Kidney (tissue), 14 donors: ENCODE data around the gene LATS2. TPM values are rescaled to one million over a fixed set of nuclear protein-coding genes. Genes with fewer than 3 reads are reported as not detected.

Experiments
- DNase-seq, 5 donors: peaks; one replicate each; pipeline ENCODE4 v3.0.0-alpha.2; 2013 to 2020
- FAIRE-seq: peaks from 2 replicates; lab custom pipeline; 2012; peaks lifted over from hg19 to GRCh38; lab: Jason Lieb, UNC
- H3K27ac ChIP-seq, 2 donors: one replicate each; pipeline ENCODE4 v1.7.0; 2013; ENCODE audit warnings: low read depth in 2 of 2, low read length in 2 of 2, inconsistent platforms in 1 of 2
- H3K27me3 ChIP-seq: one replicate; pipeline ENCODE4 v1.7.1; 2013; ENCODE audit warnings: low read length, inconsistent platforms; ENCODE audit not compliant: control insufficient read depth, insufficient read depth
- H3K36me3 ChIP-seq, 3 donors: one replicate each; pipeline versions ENCODE4 v1.7.0 to v1.7.1; 2013; ENCODE audit warnings: low read length in 3 of 3, control low read depth in 1 of 3, inconsistent platforms in 1 of 3; ENCODE audit not compliant: insufficient read depth in 3 of 3, control insufficient read depth in 2 of 3
- H3K4me1 ChIP-seq, 3 donors: one replicate each; pipeline versions ENCODE4 v1.7.0 to v1.7.1; 2013; ENCODE audit warnings: low read length in 3 of 3, inconsistent platforms in 1 of 3, low read depth in 1 of 3; ENCODE audit not compliant: control insufficient read depth in 2 of 3, insufficient read depth in 2 of 3
- H3K4me3 ChIP-seq, 3 donors: one replicate each; pipeline versions ENCODE4 v1.7.0 to v1.8.1; 2013; ENCODE audit warnings: low read length in 3 of 3, control low read depth in 1 of 3, inconsistent platforms in 1 of 3
- H3K9ac ChIP-seq, 3 donors: one replicate each; pipeline versions ENCODE4 v1.7.0 to v1.7.1; 2013; ENCODE audit warnings: low read length in 3 of 3, control low read depth in 1 of 3, inconsistent platforms in 1 of 3
- H3K9me3 ChIP-seq, 3 donors: one replicate each; pipeline versions ENCODE4 v1.7.0 to v1.7.1; 2013; ENCODE audit warnings: low read length in 3 of 3, control low read depth in 1 of 3, inconsistent platforms in 1 of 3; ENCODE audit not compliant: control insufficient read depth in 2 of 3, insufficient read depth in 1 of 3
- CTCF ChIP-seq: IDR thresholded peaks from 3 replicates; pipeline ENCODE4 v1.5.1; 2012; ENCODE audit warnings: mild to moderate bottlenecking, moderate library complexity, borderline replicate concordance; ENCODE audit not compliant: insufficient read depth; ENCODE audit errors: extremely low read depth
- intact Hi-C: fragments of 100-400 bp; cut with DNase I; formaldehyde crosslinking; loops from one replicate; pipeline ENCODE4 v1.11.1; 2022
- polyA plus RNA-seq: library from polyadenylated mRNA; stranded (reverse); fragments of 350-450 nt; fragmentation: Illumina TruSeq; extraction: RNeasy Lipid Tissue Mini Kit (QIAGEN cat#74804); gene quantifications from one replicate; pipeline ENCODE4 v1.2.3, GENCODE V29; 2014; ENCODE audit warnings: low read depth, low replicate concordance; ENCODE audit not compliant: insufficient read depth
- total RNA-seq: library from RNA; stranded (reverse); fragmentation: NEBNext Ultra II Directional; extraction: Animal tissue kit (Norgen Biotek cat#: 25700); gene quantifications from one replicate; pipeline ENCODE4 v1.2.1, GENCODE V29; 2021
- donor health status: control.
- donor health status: control.
- donor health status: control.
- donor health status: control.
- donor health status: control.
- donor health status: DM: yes; HTN: yes; CAD: no.
- donor health status: Normal renal cell carcinoma (clear cell type).

The LATS2 gene
- total and polyA plus RNA-seq, 2 donors from 2014 or later, result 5.5 to 26.3 TPM

GRCh38 chr13:21100211-21100610, 38.8 kb upstream of the LATS2 start:
- Histone ChIP-seq H3K27ac (no peak overlapping the region), H3K4me1 (no peaks in the 10 kb centered on the region), H3K9me3 (no peaks in the 10 kb centered on the region), H3K36me3 (no peaks in the 10 kb centered on the region), H3K4me3 (no peak overlapping the region), H3K27me3 (no peaks in the 10 kb centered on the region), H3K9ac (no peak overlapping the region)
- intact Hi-C loops, result no loop called here
- TF ChIP-seq CTCF, result no peak
- DNase-seq, result no peak
- no peak for FAIRE-seq

- DNase-seq, result no peak
- H3K4me1 ChIP-seq, result no peaks in the 10 kb centered on the region
- no peak for FAIRE-seq
- no peaks in the 10 kb centered on the region for H3K27me3 ChIP-seq
- TF ChIP-seq CTCF, result no peak
- no peak overlapping the region for H3K27ac ChIP-seq
- intact Hi-C loops, result no loop called here
- H3K4me3 ChIP-seq, result no peak overlapping the region
- no peak overlapping the region for H3K9ac ChIP-seq
- no peaks in the 10 kb centered on the region for H3K36me3 ChIP-seq
- H3K9me3 ChIP-seq, result no peaks in the 10 kb centered on the region
These were observed 33.9 kb upstream of the LATS2 start for GRCh38 chr13:21095311-21095710.

- no peak for FAIRE-seq
- H3K27ac ChIP-seq, result no peak overlapping the region
- DNase-seq, result no peak
- no peak for TF ChIP-seq CTCF
- intact Hi-C loops, result no loop called here
- H3K4me3 ChIP-seq, result no peak overlapping the region
- H3K4me1 ChIP-seq, result no peaks in the 10 kb centered on the region
- no peaks in the 10 kb centered on the region for H3K27me3 ChIP-seq
- no peaks in the 10 kb centered on the region for H3K36me3 ChIP-seq
- no peak overlapping the region for H3K9ac ChIP-seq
- H3K9me3 ChIP-seq, result no peaks in the 10 kb centered on the region
These were observed 28.4 kb upstream of the LATS2 start for GRCh38 chr13:21089830-21090229.

- FAIRE-seq (no peak), DNase-seq (no peak)
- Histone ChIP-seq H3K27ac (no peak overlapping the region), H3K9ac (no peak overlapping the region), H3K9me3 (no peaks in the 10 kb centered on the region), H3K36me3 (no peaks in the 10 kb centered on the region), H3K4me1 (no peaks in the 10 kb centered on the region), H3K27me3 (no peaks in the 10 kb centered on the region), H3K4me3 (no peak overlapping the region)
- intact Hi-C loops, result no loop called here
- no peak for TF ChIP-seq CTCF
These were observed 27.1 kb upstream of the LATS2 start for GRCh38 chr13:21088534-21088933.
